Measurements from ENCODE around the gene USP48. TPM values are rescaled to one million over a fixed set of nuclear protein-coding genes. Genes with fewer than 3 reads are reported as not detected.
A peak's percentile ranks its signal among the peaks of the same experiment; 100 is the strongest.

USP48 gene
- 84.8 and 86.2 TPM in 2 replicates for total RNA-seq (2021)
- long read RNA-seq, full-length matches to known transcripts = 38 of 432 reads
- long read RNA-seq, partial matches to known transcripts = 352 of 432 reads
- long read RNA-seq, other reads (novel, unspliced or antisense) = 42 of 432 reads

- Histone ChIP-seq H3K56ac (ENCODE audit: insufficient read length, low read depth, low read length) (no peak within 1 kb of the TSS), H2BK5ac (ENCODE audit: insufficient read length, low read length) (peak within 1 kb of the TSS; percentile 83), H3K79me2 (ENCODE audit: insufficient read depth, low read length) (peaks cover 34% of the 10 kb centered on the region; the same call in 1 of the 2 replicates), H2BK12ac (ENCODE audit: insufficient read length, low read depth, low read length) (peak within 1 kb of the TSS; percentile 9), H2BK15ac (ENCODE audit: low read depth, low read length) (no peak within 1 kb of the TSS; the same call in 1 of the 2 replicates), H2BK120ac (ENCODE audit: low read depth, low read length, poor library complexity, severe bottlenecking) (peak within 1 kb of the TSS; percentile 84), H3K4me1 (ENCODE audit: insufficient read depth, low read length) (no peaks in the 10 kb centered on the region), H4K91ac (ENCODE audit: insufficient read length, low read depth, low read length) (no peak within 1 kb of the TSS), H3K27ac (ENCODE audit: insufficient read length, low read depth, low read length) (peak within 1 kb of the TSS; percentile 90), H2AK5ac (ENCODE audit: insufficient read length, low read length) (no peak within 1 kb of the TSS), H3K4me2 (ENCODE audit: insufficient read depth, insufficient read length, low read length) (peak within 1 kb of the TSS; percentile 87), H2AFZ (ENCODE audit: low read length) (no peak within 1 kb of the TSS), H2BK20ac (ENCODE audit: low read depth, low read length, poor library complexity, severe bottlenecking) (no peak within 1 kb of the TSS), H3K14ac (ENCODE audit: insufficient read depth, low read length) (peak within 1 kb of the TSS; percentile 95), H4K5ac (ENCODE audit: insufficient read length, low read depth, low read length) (peak within 1 kb of the TSS; percentile 64), H4K20me1 (ENCODE audit: control insufficient read depth, insufficient read depth, insufficient read length) (no peaks in the 10 kb centered on the region), H3K23me2 (ENCODE audit: insufficient read length, low read depth, low read length, poor library complexity, severe bottlenecking) (peaks cover 9% of the 10 kb centered on the region), H3K4ac (ENCODE audit: low read depth, low read length) (peak within 1 kb of the TSS; percentile 63; the same call in 1 of the 2 replicates), H3K23ac (ENCODE audit: insufficient read length, low read depth, low read length) (no peak within 1 kb of the TSS), H4K8ac (replicated peaks; ENCODE audit: insufficient read length, low read depth, low read length) (no peak within 1 kb of the TSS), H3K18ac (ENCODE audit: insufficient read length, low read depth, low read length) (peak within 1 kb of the TSS; percentile 96), H3K79me1 (ENCODE audit: insufficient read depth, low read depth, low read length, poor library complexity, severe bottlenecking) (no peaks in the 10 kb centered on the region), H3K27me3 (ENCODE audit: insufficient read depth, low read length) (no peaks in the 10 kb centered on the region), H3K9ac (ENCODE audit: extremely low read depth, insufficient read length, low read length) (peak within 1 kb of the TSS; percentile 90), H3K9me3 (ENCODE audit: control insufficient read depth, low read depth, low read length) (no peaks in the 10 kb centered on the region), H3T11ph (ENCODE audit: low read length) (peak within 1 kb of the TSS; percentile 1)
- no peak for TF ChIP-seq CTCF (conservative IDR thresholded peaks at IDR 0.05)
- WGBS (ENCODE audit: extremely low coverage, insufficient read length, low lambda C conversion rate) = no CpG with 5 or more reads among the region's 82 CpGs
- Mint-ChIP-seq H3K4me1 (peaks cover 10 to 18% of the 10 kb centered on the region in 2 experiments), H3K27me3 (ENCODE audit: low read depth) (no peaks in the 10 kb centered on the region), H3K4me3 (peak within 1 kb of the TSS; percentile 86 to 92), H3K27ac (peak within 1 kb of the TSS; percentile 100), H3K9me3 (peaks cover 3% of the 10 kb centered on the region in 2 experiments; a peak in 3 of 5 replicates), H3K36me3 (ENCODE audit: insufficient read depth in 1 of 3, low read depth in 3 of 3) (peaks cover 2 to 5% (median 4%) of the 10 kb centered on the region in 3 experiments; a peak in 6 of 7 replicates)
- peak; percentile 98 for DNase-seq
Observed at GRCh38 chr1:21782868-21783678, at the start of gene USP48. Gene USP48 (minus strand): TSS chr1:21783149. CDS start chr1:21782957, 192 bp downstream.
